ENCODE results near the gene ERI3.

The ERI3 gene

GRCh38 chr1:44200336-44200735 is 154.7 kb downstream of the ERI3 start:
- no peak for DNase-seq

GRCh38 chr1:44174630-44175029 is 180.4 kb downstream of the ERI3 start:
- DNase-seq = no peak
